Peyer's patch (tissue), 4 donors: ENCODE data around the gene PIAS4. TPM values are rescaled to one million over a fixed set of nuclear protein-coding genes. Genes with fewer than 3 reads are reported as not detected.

Experiments used
- DNase-seq, 3 donors: peaks; one replicate each; pipeline ENCODE4 v3.0.0-alpha.2; 2017 to 2019
- H3K27ac ChIP-seq, 4 donors: fragments of 200-600 bp; sonication (generic); one replicate each; pipeline ENCODE4 v1.5.1; 2016 to 2019
- H3K27me3 ChIP-seq, 2 donors: fragments of 200-600 bp; sonication (generic); one replicate each; pipeline ENCODE4 v1.5.1; 2019
- H3K36me3 ChIP-seq, 3 donors: fragments of 200-600 bp; sonication (generic); one replicate each; pipeline ENCODE4 v1.5.1; 2016 to 2019
- H3K4me1 ChIP-seq, 4 donors: fragments of 200-600 bp; sonication (generic); one replicate each; pipeline ENCODE4 v1.5.1; 2016 to 2019
- H3K4me3 ChIP-seq, 4 donors: fragments of 200-600 bp; sonication (generic); 1 replicate in 3 of 4; 2 replicates in 1 of 4; pipeline ENCODE4 v1.5.1; 2016 to 2019; ENCODE audit warnings: mild to moderate bottlenecking in 1 of 4
- H3K9me3 ChIP-seq, 4 donors: fragments of 200-600 bp; sonication (generic); one replicate each; pipeline ENCODE4 v1.5.1; 2016 to 2019; ENCODE audit warnings: mild to moderate bottlenecking in 1 of 4
- CTCF ChIP-seq, 6 experiments: fragments of 450-650 bp in 4 of 6; fragments of 200-600 bp in 2 of 6; sonication (generic) in 1 of 6; IDR thresholded peaks; one replicate each; pipeline ENCODE4 v1.5.1; 2017 to 2019; ENCODE audit warnings: antibody characterized with exemption in 6 of 6, mild to moderate bottlenecking in 3 of 6, moderate library complexity in 1 of 6
- POLR2A ChIP-seq, 2 donors: fragments of 450-650 bp; IDR thresholded peaks; one replicate each; pipeline ENCODE4 v1.5.1; 2017; ENCODE audit warnings: antibody characterized with exemption in 2 of 2, mild to moderate bottlenecking in 2 of 2, moderate library complexity in 2 of 2
- total RNA-seq, 4 donors: library from RNA; depleted of rRNA; stranded (reverse); fragments of >200 nt; gene quantifications; one replicate each; pipeline ENCODE4 v1.1.0, GENCODE V29; 2016

The PIAS4 gene
- total RNA-seq, 4 donors from 2014 or later, result 15.9 to 47.9 (median 24.2) TPM

- Histone ChIP-seq H3K4me3 (peak overlapping the region; percentile 83 to 98 (median 98)), H3K36me3 (peaks cover 0 to 21% (median 0%) of the 10 kb centered on the region in 3 donors), H3K27me3 (no peaks in the 10 kb centered on the region), H3K4me1 (peaks cover 0 to 55% (median 12%) of the 10 kb centered on the region in 4 donors), H3K27ac (peak overlapping the region; percentile 95 to 99 (median 96)), H3K9me3 (no peaks in the 10 kb centered on the region)
- TF ChIP-seq CTCF (IDR thresholded peaks at IDR 0.05) (peak in 1 of 6 experiments; percentile 3), POLR2A (IDR thresholded peaks at IDR 0.05) (no peak)
- DNase-seq, result no peak
Measured at GRCh38 chr19:3969435-3970312, 37.9 kb upstream of the PIAS4 start.

- no peaks in the 10 kb centered on the region for H3K9me3 ChIP-seq
- H3K27ac ChIP-seq, result peak overlapping the region; percentile 95 to 99 (median 96)
- H3K27me3 ChIP-seq, result no peaks in the 10 kb centered on the region
- peaks cover 0 to 19% (median 0%) of the 10 kb centered on the region in 3 donors for H3K36me3 ChIP-seq
- peaks cover 0 to 51% (median 12%) of the 10 kb centered on the region in 4 donors for H3K4me1 ChIP-seq
- TF ChIP-seq POLR2A (IDR thresholded peaks at IDR 0.05) (no peak), CTCF (IDR thresholded peaks at IDR 0.05) (no peak)
- DNase-seq, result no peak
- H3K4me3 ChIP-seq, result peak overlapping the region; percentile 83 to 98 (median 98)
Measured at GRCh38 chr19:3970313-3970807, 37.2 kb upstream of the PIAS4 start.

GRCh38 chr19:3970808-3971598 lies 36.5 kb upstream of the PIAS4 start, which contains the start of gene DAPK3:
Gene DAPK3, minus strand, starts transcription at chr19:3971099. Its CDS starts 1,364 bp downstream, at chr19:3969735.
- Histone ChIP-seq H3K27ac (peak within 1 kb of the TSS; percentile 95 to 99 (median 96)), H3K4me1 (peaks cover 0 to 45% (median 12%) of the 10 kb centered on the region in 4 donors), H3K4me3 (peak within 1 kb of the TSS; percentile 83 to 98 (median 98)), H3K36me3 (peaks cover 0 to 26% (median 0%) of the 10 kb centered on the region in 3 donors), H3K27me3 (no peaks in the 10 kb centered on the region), H3K9me3 (no peaks in the 10 kb centered on the region)
- TF ChIP-seq POLR2A (IDR thresholded peaks at IDR 0.05) (peak; percentile 78 to 87), CTCF (IDR thresholded peaks at IDR 0.05) (peak in 5 of 6 experiments; percentile 7 to 38 (median 23))
- peak; percentile 95 to 99 (median 98) for DNase-seq

- Histone ChIP-seq H3K36me3 (peaks cover 0 to 53% (median 0%) of the 10 kb centered on the region in 3 donors), H3K27me3 (no peaks in the 10 kb centered on the region), H3K9me3 (no peaks in the 10 kb centered on the region), H3K27ac (no peak overlapping the region), H3K4me1 (peaks cover 0 to 7% (median 6%) of the 10 kb centered on the region in 4 donors), H3K4me3 (no peak overlapping the region)
- TF ChIP-seq CTCF (IDR thresholded peaks at IDR 0.05) (no peak), POLR2A (IDR thresholded peaks at IDR 0.05) (no peak)
- no peak for DNase-seq
Measured at GRCh38 chr19:3975144-3975543, 32.4 kb upstream of the PIAS4 start.

GRCh38 chr19:3975637-3976087 lies 31.9 kb upstream of the PIAS4 start:
- H3K9me3 ChIP-seq, result no peaks in the 10 kb centered on the region
- no peak for DNase-seq
- TF ChIP-seq POLR2A (IDR thresholded peaks at IDR 0.05) (no peak), CTCF (IDR thresholded peaks at IDR 0.05) (no peak)
- peaks cover 0 to 7% (median 6%) of the 10 kb centered on the region in 4 donors for H3K4me1 ChIP-seq
- no peak overlapping the region for H3K27ac ChIP-seq
- no peak overlapping the region for H3K4me3 ChIP-seq
- H3K36me3 ChIP-seq, result peaks cover 0 to 58% (median 1%) of the 10 kb centered on the region in 3 donors
- no peaks in the 10 kb centered on the region for H3K27me3 ChIP-seq
